B cell (primary cell): ENCODE data around the gene TNFRSF13B. TPM values are rescaled to one million over a fixed set of nuclear protein-coding genes. Genes with fewer than 3 reads are reported as not detected.
"Not testable (repeated sequence)": the region's sequence is repeated elsewhere in the genome, so short reads cannot be mapped to it uniquely, and the experiment has no call there.

ENCODE experiments used
- ATAC-seq: fragments of 200-7000 bp; cut with Tn5 transposase; one replicate; pipeline ENCODE4 v1.10.0; 2021; ENCODE audit warnings: low read depth, mild to moderate bottlenecking, moderate number of reproducible peaks, moderate library complexity
- CTCF ChIA-PET: fragments of 350-600 bp; sonication (Branson Sonifier 250); formaldehyde crosslinking; loops from one replicate; lab custom pipeline; 2021; ENCODE audit warnings: antibody characterized with exemption, inconsistent platforms; lab: Charles Lee
- POLR2A ChIA-PET: fragments of 350-600 bp; sonication (Branson Sonifier 250); formaldehyde crosslinking; loops from one replicate; lab custom pipeline; 2021; ENCODE audit warnings: antibody characterized with exemption; lab: Charles Lee
- DNase-seq: peaks from one replicate; pipeline ENCODE4 v3.0.0; 2013
- H2AFZ ChIP-seq: 2 replicates; pipeline ENCODE4 v1.6.1; 2012; ENCODE audit warnings: mild to moderate bottlenecking, low read depth, low read length; ENCODE audit not compliant: insufficient read depth, poor library complexity, severe bottlenecking
- H3K27ac ChIP-seq, 2 donors: 1 replicate in 1 of 2; 2 replicates in 1 of 2; pipeline ENCODE4 v1.5.1; 2012 to 2013; ENCODE audit warnings: low read length in 2 of 2, mild to moderate bottlenecking in 2 of 2, moderate library complexity in 1 of 2
- H3K27me3 ChIP-seq, 4 experiments: fragments of 200-600 bp in 1 of 4; sonication (generic) in 1 of 4; replicated peaks in 1 of 4; 1 replicate in 2 of 4; 2 replicates in 2 of 4; pipeline versions ENCODE4 v1.6.1 to v1.7.0; 2013 to 2016; ENCODE audit warnings: low read length in 3 of 4, mild to moderate bottlenecking in 2 of 4, mixed read lengths in 1 of 4, moderate library complexity in 1 of 4; ENCODE audit not compliant: insufficient read depth in 4 of 4, control insufficient read depth in 3 of 4; ENCODE audit errors: control extremely low read depth in 1 of 4
- H3K36me3 ChIP-seq, 2 experiments: replicated peaks in 1 of 2; 1 replicate in 1 of 2; 2 replicates in 1 of 2; pipeline versions ENCODE4 v1.6.1 to v1.7.1; 2013; ENCODE audit warnings: low read length in 1 of 2; ENCODE audit not compliant: insufficient read depth in 2 of 2, control insufficient read depth in 1 of 2; ENCODE audit errors: control extremely low read depth in 1 of 2, extremely low read depth in 1 of 2
- H3K4me1 ChIP-seq, 2 donors: fragments of 200-600 bp in 1 of 2; sonication (generic) in 1 of 2; 1 replicate in 1 of 2; 2 replicates in 1 of 2; pipeline versions ENCODE4 v1.5.1 to v1.6.1; 2013 to 2017; ENCODE audit warnings: low read length in 2 of 2; ENCODE audit not compliant: control insufficient read depth in 2 of 2, insufficient read depth in 2 of 2
- H3K4me2 ChIP-seq: replicated peaks from 2 replicates; pipeline ENCODE3; 2012; ENCODE audit warnings: mild to moderate bottlenecking, low read depth, low read length; ENCODE audit not compliant: poor library complexity, severe bottlenecking
- H3K4me3 ChIP-seq, 5 experiments: fragments of 200-600 bp in 1 of 5; sonication (generic) in 1 of 5; 1 replicate in 3 of 5; 2 replicates in 2 of 5; pipeline versions ENCODE4 v1.5.1 to v1.7.0; 2011 to 2016; ENCODE audit warnings: low read length in 4 of 5, mild to moderate bottlenecking in 4 of 5, low read depth in 2 of 5, control low read depth in 1 of 5, moderate library complexity in 1 of 5; ENCODE audit not compliant: insufficient read depth in 1 of 5; ENCODE audit errors: control extremely low read depth in 1 of 5, extremely low read depth in 1 of 5
- H3K79me2 ChIP-seq: fragments of 200-600 bp; sonication (generic); one replicate; pipeline ENCODE4 v1.6.0; 2016; ENCODE audit warnings: low read length; ENCODE audit not compliant: control insufficient read depth, insufficient read depth
- H3K9ac ChIP-seq: fragments of 200-600 bp; sonication (generic); 2 replicates; pipeline ENCODE4 v1.6.1; 2017; ENCODE audit warnings: mild to moderate bottlenecking, low read length, moderate library complexity
- H3K9me3 ChIP-seq, 3 donors: one replicate each; pipeline versions ENCODE4 v1.6.1 to v1.7.1; 2013; ENCODE audit warnings: low read length in 2 of 3; ENCODE audit not compliant: control insufficient read depth in 2 of 3, insufficient read depth in 1 of 3; ENCODE audit errors: control extremely low read depth in 1 of 3
- H4K20me1 ChIP-seq: 2 replicates; pipeline ENCODE4 v1.6.0; 2012; ENCODE audit warnings: mild to moderate bottlenecking, low read length; ENCODE audit not compliant: insufficient read depth, control insufficient read depth, poor library complexity, severe bottlenecking
- H3K27ac Mint-ChIP-seq: one replicate; pipeline ENCODE4 v1.8.0; 2021; ENCODE audit warnings: mixed read lengths
- H3K27me3 Mint-ChIP-seq: one replicate; pipeline ENCODE4 v1.8.0; 2021; ENCODE audit warnings: mixed read lengths
- H3K4me1 Mint-ChIP-seq: one replicate; pipeline ENCODE4 v1.8.0; 2021; ENCODE audit warnings: mixed read lengths
- H3K4me3 Mint-ChIP-seq: one replicate; pipeline ENCODE4 v1.8.0; 2021; ENCODE audit warnings: mixed read lengths
- H3K9me3 Mint-ChIP-seq: one replicate; pipeline ENCODE4 v1.8.0; 2022; ENCODE audit warnings: mixed read lengths; ENCODE audit not compliant: insufficient read depth
- WGBS: methylation state at CpG from one replicate; pipeline ENCODE4 v1.1.5; 2013; ENCODE audit warnings: missing lambda C conversion rate; ENCODE audit not compliant: insufficient coverage; 5-methylcytosine and 5-hydroxymethylcytosine counted together
- intact Hi-C: fragments of 100-400 bp; cut with micrococcal nuclease; formaldehyde crosslinking; loops from one replicate; pipeline ENCODE4 v1.10.0; 2022
- polyA plus RNA-seq: library from polyadenylated mRNA; depleted of rRNA; stranded (reverse); fragments of >200 nt; gene quantifications from 2 replicates; pipeline ENCODE4 v1.2.3, GENCODE V29; 2012
- total RNA-seq, 2 donors: library from RNA; stranded (reverse); fragments of 120-200 nt in 1 of 2; gene quantifications; 1 replicate in 1 of 2; 2 replicates in 1 of 2; pipeline versions ENCODE4 v1.2.3 to v1.2.4, GENCODE V29; 2013 to 2022

Gene TNFRSF13B
- total and polyA plus RNA-seq, 2 donors (not counting 1 experiment from before 2014, with no cell fraction given) = 74.5 to 219 TPM

- intact Hi-C loops, H2AFZ ChIP-seq, H3K9me3 ChIP-seq, ATAC-seq, H3K79me2 ChIP-seq, H3K4me3 Mint-ChIP-seq, H3K27ac ChIP-seq, H3K9me3 Mint-ChIP-seq, H3K4me1 ChIP-seq, H3K27me3 ChIP-seq, H3K9ac ChIP-seq, H3K36me3 ChIP-seq, H3K4me1 Mint-ChIP-seq, CTCF ChIA-PET, H4K20me1 ChIP-seq, POLR2A ChIA-PET, DNase-seq, H3K4me3 ChIP-seq, H3K4me2 ChIP-seq, H3K27me3 Mint-ChIP-seq, H3K27ac Mint-ChIP-seq: not testable (repeated sequence)
- 94% methylated on average over 14 of the region's 19 CpGs for WGBS
Observed at GRCh38 chr17:16893527-16893926, 78.4 kb downstream of the TNFRSF13B start.

DNA sequence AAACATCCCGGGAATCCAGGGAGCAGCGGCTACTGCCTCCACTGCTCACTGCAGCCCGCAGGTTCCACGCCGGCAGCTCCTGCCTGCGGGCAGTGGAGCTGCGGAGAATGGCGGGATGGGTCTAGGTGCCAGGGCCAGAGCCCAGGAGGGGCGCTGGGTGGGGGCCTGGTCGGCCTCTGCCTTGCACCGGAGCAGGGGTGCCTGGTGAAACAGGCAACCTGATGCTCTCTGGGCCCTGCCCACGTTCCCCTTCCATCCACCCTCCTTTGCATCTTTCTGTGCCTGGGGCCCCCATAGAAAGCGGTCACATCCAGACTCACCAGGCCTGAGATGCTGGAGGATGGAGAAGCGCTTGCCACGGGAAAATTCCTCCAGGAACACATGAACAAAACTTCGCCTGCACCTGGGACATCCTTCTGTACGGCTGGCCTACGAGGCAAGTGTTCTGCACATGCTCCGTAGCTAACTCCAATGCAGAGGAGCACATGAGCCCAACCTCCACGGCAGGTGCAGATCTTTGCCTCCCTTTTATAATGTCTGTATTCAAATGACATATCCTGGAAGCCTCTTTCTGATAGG lies 79.0 kb downstream of the TNFRSF13B start:
- H3K27me3 ChIP-seq, ATAC-seq, H3K27ac ChIP-seq, intact Hi-C loops, H3K4me2 ChIP-seq, H4K20me1 ChIP-seq, H3K4me1 ChIP-seq, H2AFZ ChIP-seq, H3K4me1 Mint-ChIP-seq, H3K79me2 ChIP-seq, POLR2A ChIA-PET, H3K9me3 ChIP-seq, H3K9me3 Mint-ChIP-seq, H3K36me3 ChIP-seq, H3K27ac Mint-ChIP-seq, H3K9ac ChIP-seq, H3K4me3 Mint-ChIP-seq, CTCF ChIA-PET, DNase-seq, H3K4me3 ChIP-seq, H3K27me3 Mint-ChIP-seq: not testable (repeated sequence)
- 94% methylated on average over 13 of the region's 20 CpGs for WGBS
